ENCODE results near the gene BHLHE23.

DNA sequence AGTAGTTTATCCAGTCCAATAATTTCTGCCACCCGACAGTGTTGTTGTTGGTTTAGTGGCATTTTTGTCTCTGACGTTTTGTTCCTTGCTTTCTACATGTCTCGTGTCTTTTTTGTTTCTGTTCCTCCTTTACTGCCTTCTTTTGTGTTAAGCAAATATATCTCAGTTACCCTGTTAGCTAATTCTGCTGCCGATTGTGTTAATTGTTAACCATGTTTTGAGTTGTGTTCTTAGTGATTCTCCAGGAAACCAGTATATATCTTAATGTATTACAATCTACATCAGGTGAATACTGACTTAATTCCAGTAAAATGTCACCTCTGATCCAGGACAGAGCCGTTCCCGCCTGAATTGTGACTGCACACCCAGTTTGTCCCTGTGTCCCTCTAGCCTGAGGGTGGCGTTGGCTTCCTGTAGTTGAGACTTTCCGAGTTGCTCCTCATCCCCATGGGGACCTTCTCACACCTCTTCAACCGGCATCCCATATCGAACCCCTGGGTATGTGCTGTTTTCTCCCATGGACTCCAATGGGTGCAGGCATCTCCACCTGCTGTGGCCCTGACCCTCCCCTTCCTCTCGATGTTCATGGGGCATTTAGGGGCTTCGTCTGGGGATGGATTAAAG lies 35.8 kb upstream of the BHLHE23 start:
- TF ChIP-seq, protein P1, sequence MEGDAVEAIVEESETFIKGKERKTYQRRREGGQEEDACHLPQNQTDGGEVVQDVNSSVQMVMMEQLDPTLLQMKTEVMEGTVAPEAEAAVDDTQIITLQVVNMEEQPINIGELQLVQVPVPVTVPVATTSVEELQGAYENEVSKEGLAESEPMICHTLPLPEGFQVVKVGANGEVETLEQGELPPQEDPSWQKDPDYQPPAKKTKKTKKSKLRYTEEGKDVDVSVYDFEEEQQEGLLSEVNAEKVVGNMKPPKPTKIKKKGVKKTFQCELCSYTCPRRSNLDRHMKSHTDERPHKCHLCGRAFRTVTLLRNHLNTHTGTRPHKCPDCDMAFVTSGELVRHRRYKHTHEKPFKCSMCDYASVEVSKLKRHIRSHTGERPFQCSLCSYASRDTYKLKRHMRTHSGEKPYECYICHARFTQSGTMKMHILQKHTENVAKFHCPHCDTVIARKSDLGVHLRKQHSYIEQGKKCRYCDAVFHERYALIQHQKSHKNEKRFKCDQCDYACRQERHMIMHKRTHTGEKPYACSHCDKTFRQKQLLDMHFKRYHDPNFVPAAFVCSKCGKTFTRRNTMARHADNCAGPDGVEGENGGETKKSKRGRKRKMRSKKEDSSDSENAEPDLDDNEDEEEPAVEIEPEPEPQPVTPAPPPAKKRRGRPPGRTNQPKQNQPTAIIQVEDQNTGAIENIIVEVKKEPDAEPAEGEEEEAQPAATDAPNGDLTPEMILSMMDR (IDR thresholded peaks at IDR 0.05 in 4 of 5, conservative IDR thresholded peaks at IDR 0.05 in 1 of 5): no peak
- TF ChIP-seq POLR2A (IDR thresholded peaks at IDR 0.05): no peak

All from gastrocnemius medialis (tissue), 4 donors.